GM21737 (cell line): ENCODE measurements around the gene ZNF425.
A peak's percentile ranks its signal among the peaks of the same experiment; 100 is the strongest.
"Not testable (repeated sequence)": the region's sequence is repeated elsewhere in the genome, so short reads cannot be mapped to it uniquely, and the experiment has no call there.

Experiments used
- ATAC-seq: cut with Tn5 transposase; IDR thresholded peaks from one replicate; pipeline ENCODE4 v1.9.1; 2021; ENCODE audit warnings: mild to moderate bottlenecking, moderate library complexity; ENCODE audit not compliant: unreplicated experiment

ZNF425 gene

GRCh38 chr7:149125863-149126661 lies at the start of gene ZNF425:
Gene ZNF425 (minus strand): TSS chr7:149126324. CDS start chr7:149126213, 111 bp downstream.
- ATAC-seq = peak; percentile 89

- no peak for ATAC-seq
These were observed 49.0 kb upstream of the ZNF425 start for GRCh38 chr7:149175150-149175549.

GRCh38 chr7:149172534-149172920 lies 46.4 kb upstream of the ZNF425 start:
- no peak for ATAC-seq

- ATAC-seq = no peak
These were observed 45.9 kb upstream of the ZNF425 start for GRCh38 chr7:149171892-149172533.

GRCh38 chr7:149166630-149167352 lies 40.7 kb upstream of the ZNF425 start:
- ATAC-seq = no peak

- no peak for ATAC-seq
These were observed 40.0 kb upstream of the ZNF425 start for GRCh38 chr7:149166142-149166541.

GRCh38 chr7:149161241-149161848 lies 35.2 kb upstream of the ZNF425 start:
- ATAC-seq = no peak

- no peak for ATAC-seq
These were observed 30.8 kb upstream of the ZNF425 start for GRCh38 chr7:149156898-149157297.

GRCh38 chr7:149154056-149154455 lies 27.9 kb upstream of the ZNF425 start:
- ATAC-seq = no peak

- ATAC-seq = no peak
These were observed 27.2 kb upstream of the ZNF425 start for GRCh38 chr7:149153346-149153745.

- ATAC-seq = no peak
These were observed 24.9 kb upstream of the ZNF425 start for GRCh38 chr7:149150981-149151380.

- peak; percentile 29 for ATAC-seq
These were observed 21.9 kb upstream of the ZNF425 start for GRCh38 chr7:149147752-149148653.

GRCh38 chr7:149147072-149147751 lies 21.1 kb upstream of the ZNF425 start, which contains the start of gene ZNF398:
Gene ZNF398 (plus strand): TSS chr7:149147453. CDS start chr7:149147743, 290 bp downstream.
- peak; percentile 64 for ATAC-seq

- ATAC-seq = no peak
These were observed 19.1 kb upstream of the ZNF425 start for GRCh38 chr7:149145031-149145845.

GRCh38 chr7:149144436-149144922 lies 18.4 kb upstream of the ZNF425 start:
- ATAC-seq = not testable (repeated sequence)

GRCh38 chr7:149141893-149142292 lies 15.8 kb upstream of the ZNF425 start:
- ATAC-seq = no peak

GRCh38 chr7:149140831-149141230 lies 14.7 kb upstream of the ZNF425 start:
- ATAC-seq = no peak

- no peak for ATAC-seq
These were observed 10.0 kb upstream of the ZNF425 start for GRCh38 chr7:149136118-149136517.
